ENCODE results near the gene KCTD10. TPM values are rescaled to one million over a fixed set of nuclear protein-coding genes. Genes with fewer than 3 reads are reported as not detected.

KCTD10 gene
- total and polyA plus RNA-seq, 9 of the 15 experiments (the other 6 are each of a cell fraction or from before 2014, with no cell fraction given): 1.9 to 37.5 (median 15.7) TPM

DNA sequence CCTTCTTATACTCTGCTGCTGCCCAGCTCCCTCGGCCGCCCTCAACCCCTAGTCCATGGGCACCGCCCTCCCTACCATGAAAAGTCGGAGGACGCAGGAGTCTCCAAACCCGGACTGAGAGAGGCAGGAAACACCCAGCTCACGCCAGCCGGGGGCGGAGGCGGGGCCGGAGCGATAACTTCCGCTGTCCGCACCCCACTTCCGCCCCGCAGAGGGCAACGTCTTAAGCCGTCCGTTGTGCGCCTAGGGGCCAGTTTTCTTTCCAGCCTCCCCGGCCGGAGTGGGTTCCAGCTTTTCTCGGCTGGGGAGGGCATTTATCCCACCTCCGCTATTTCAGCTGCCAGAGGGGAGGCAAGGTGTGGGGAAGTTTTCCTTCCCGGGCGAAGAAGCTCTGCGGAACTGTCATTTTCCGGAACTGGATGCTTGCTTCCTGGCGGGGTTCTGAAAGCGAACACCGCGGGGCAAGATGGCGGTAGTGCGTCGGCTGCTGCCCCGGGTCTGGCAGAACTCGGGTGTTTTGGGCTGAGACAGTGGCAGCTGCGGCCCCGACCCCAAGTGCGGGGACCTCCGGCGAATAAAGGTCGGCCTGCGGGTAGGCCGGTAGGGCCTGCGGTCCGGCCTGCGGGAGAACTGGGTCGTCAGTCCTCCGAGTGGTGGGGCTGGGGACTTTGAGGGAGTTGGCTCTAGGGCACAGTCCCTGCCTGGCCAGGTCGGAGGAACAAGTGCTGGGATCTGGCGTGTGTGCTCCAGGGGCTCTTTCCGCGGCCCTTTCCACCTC, at the start of gene KCTD10, which contains the start of gene UBE3B (continued):
- TF ChIP-seq, protein P1, sequence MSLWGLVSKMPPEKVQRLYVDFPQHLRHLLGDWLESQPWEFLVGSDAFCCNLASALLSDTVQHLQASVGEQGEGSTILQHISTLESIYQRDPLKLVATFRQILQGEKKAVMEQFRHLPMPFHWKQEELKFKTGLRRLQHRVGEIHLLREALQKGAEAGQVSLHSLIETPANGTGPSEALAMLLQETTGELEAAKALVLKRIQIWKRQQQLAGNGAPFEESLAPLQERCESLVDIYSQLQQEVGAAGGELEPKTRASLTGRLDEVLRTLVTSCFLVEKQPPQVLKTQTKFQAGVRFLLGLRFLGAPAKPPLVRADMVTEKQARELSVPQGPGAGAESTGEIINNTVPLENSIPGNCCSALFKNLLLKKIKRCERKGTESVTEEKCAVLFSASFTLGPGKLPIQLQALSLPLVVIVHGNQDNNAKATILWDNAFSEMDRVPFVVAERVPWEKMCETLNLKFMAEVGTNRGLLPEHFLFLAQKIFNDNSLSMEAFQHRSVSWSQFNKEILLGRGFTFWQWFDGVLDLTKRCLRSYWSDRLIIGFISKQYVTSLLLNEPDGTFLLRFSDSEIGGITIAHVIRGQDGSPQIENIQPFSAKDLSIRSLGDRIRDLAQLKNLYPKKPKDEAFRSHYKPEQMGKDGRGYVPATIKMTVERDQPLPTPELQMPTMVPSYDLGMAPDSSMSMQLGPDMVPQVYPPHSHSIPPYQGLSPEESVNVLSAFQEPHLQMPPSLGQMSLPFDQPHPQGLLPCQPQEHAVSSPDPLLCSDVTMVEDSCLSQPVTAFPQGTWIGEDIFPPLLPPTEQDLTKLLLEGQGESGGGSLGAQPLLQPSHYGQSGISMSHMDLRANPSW (CRISPR knock-in tag; IDR thresholded peaks at IDR 0.05): no peak
- TF ChIP-seq TARDBP (IDR thresholded peaks at IDR 0.05) (peak; percentile 72; the same call in 1 of the 2 replicates), NELFE (IDR thresholded peaks at IDR 0.05; ENCODE audit: insufficient read depth, insufficient read length) (no peak), CBX8 (IDR thresholded peaks at IDR 0.05; ENCODE audit: borderline replicate concordance, extremely low read depth, low read depth, low read length, poor library complexity, severe bottlenecking) (no peak), SMARCB1 (IDR thresholded peaks at IDR 0.05; ENCODE audit: insufficient read length, low read depth) (no peak), NEUROD1 (IDR thresholded peaks at IDR 0.05; ENCODE audit: borderline replicate concordance, low read depth, low read length, partially characterized antibody) (no peak), NUFIP1 (IDR thresholded peaks at IDR 0.05; ENCODE audit: partially characterized antibody) (no peak)
- TF ChIP-seq, protein P2, sequence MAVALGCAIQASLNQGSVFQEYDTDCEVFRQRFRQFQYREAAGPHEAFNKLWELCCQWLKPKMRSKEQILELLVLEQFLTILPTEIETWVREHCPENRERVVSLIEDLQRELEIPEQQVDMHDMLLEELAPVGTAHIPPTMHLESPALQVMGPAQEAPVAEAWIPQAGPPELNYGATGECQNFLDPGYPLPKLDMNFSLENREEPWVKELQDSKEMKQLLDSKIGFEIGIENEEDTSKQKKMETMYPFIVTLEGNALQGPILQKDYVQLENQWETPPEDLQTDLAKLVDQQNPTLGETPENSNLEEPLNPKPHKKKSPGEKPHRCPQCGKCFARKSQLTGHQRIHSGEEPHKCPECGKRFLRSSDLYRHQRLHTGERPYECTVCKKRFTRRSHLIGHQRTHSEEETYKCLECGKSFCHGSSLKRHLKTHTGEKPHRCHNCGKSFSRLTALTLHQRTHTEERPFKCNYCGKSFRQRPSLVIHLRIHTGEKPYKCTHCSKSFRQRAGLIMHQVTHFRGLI (CRISPR knock-in tag; IDR thresholded peaks at IDR 0.05): no peak
- TF ChIP-seq, protein P3, sequence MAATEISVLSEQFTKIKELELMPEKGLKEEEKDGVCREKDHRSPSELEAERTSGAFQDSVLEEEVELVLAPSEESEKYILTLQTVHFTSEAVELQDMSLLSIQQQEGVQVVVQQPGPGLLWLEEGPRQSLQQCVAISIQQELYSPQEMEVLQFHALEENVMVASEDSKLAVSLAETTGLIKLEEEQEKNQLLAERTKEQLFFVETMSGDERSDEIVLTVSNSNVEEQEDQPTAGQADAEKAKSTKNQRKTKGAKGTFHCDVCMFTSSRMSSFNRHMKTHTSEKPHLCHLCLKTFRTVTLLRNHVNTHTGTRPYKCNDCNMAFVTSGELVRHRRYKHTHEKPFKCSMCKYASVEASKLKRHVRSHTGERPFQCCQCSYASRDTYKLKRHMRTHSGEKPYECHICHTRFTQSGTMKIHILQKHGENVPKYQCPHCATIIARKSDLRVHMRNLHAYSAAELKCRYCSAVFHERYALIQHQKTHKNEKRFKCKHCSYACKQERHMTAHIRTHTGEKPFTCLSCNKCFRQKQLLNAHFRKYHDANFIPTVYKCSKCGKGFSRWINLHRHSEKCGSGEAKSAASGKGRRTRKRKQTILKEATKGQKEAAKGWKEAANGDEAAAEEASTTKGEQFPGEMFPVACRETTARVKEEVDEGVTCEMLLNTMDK (IDR thresholded peaks at IDR 0.05; ENCODE audit: borderline replicate concordance, insufficient read depth, low read depth, low read length, poor library complexity, severe bottlenecking): no peak
- TF ChIP-seq, protein P4, sequence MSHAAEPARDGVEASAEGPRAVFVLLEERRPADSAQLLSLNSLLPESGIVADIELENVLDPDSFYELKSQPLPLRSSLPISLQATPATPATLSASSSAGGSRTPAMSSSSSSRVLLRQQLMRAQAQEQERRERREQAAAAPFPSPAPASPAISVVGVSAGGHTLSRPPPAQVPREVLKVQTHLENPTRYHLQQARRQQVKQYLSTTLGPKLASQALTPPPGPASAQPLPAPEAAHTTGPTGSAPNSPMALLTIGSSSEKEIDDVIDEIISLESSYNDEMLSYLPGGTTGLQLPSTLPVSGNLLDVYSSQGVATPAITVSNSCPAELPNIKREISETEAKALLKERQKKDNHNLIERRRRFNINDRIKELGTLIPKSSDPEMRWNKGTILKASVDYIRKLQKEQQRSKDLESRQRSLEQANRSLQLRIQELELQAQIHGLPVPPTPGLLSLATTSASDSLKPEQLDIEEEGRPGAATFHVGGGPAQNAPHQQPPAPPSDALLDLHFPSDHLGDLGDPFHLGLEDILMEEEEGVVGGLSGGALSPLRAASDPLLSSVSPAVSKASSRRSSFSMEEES (CRISPR knock-in tag; IDR thresholded peaks at IDR 0.05): no peak
